ENCODE measurements around the gene SIN3A.

Gene SIN3A

DNA sequence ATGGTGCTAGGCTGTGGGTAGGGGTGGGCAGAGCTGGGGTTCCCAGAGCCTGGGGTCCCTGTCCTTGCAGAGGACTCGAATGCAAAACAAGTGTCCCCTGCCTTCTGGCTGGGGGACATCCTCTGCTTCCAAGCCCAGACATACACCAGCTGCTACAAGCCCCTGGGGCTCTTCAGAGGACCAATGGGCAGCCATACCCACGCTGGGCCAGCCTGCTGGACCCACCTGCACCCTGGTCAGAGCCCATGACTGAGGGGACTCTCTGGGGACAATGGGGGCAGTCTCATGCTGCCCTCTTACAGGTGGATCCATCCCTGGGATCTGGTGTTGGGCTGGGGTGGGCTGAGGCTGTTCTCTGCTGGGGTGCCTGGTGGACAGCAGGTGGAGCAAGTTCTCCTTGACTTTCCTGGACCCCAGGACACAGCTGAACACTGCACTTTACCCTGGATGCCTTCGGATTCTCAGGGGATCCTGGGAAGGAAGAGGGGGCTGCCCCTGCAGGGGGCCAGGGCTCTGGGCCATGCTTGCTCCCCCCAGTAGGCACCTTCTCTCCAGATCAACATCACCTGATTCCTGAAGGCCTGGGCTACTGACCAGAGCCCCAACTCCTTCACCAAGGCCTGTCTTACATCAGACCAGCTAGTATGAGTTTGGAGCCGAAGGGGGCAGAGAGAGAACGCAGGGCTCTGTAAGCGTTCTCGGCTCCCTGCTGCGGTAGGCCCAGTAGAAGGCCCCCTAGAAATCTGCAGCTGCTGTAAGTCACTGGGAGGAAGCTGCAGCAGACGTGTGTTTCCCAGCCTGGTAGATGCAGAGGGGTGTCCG lies 122.8 kb downstream of the SIN3A start:
- no peak for DNase-seq

- DNase-seq: no peak
Measured at GRCh38 chr15:75327491-75327890, 124.0 kb downstream of the SIN3A start.

GRCh38 chr15:75327005-75327404 lies 124.5 kb downstream of the SIN3A start:
- no peak for DNase-seq

- DNase-seq: no peak
Measured at GRCh38 chr15:75325922-75326321, 125.6 kb downstream of the SIN3A start.

DNA sequence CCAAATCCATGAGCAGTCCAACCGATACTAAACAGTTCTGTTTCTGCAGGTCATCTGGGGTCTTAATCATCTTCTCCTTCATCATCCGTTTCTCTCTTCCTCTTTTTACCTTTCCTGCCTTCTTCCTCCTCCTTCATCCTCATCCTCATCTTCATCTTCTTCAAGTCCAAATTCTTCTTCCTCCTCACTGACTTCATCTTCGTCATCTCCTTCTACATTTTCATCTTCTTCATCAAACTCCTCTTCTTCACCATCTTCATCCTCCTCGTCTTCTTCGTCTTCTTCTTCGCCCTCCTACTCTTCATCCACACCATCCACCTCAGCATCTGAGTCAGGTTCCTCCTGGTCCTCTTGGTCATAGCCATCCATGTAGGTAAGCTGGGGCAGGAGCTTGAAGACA lies 129.8 kb downstream of the SIN3A start:
- no peak for DNase-seq

Measured in CD4-positive, alpha-beta T cell treated with Interferon alpha-2 for 1 hour (primary cell).